Measurements from ENCODE around the gene CATSPERD. TPM values are rescaled to one million over a fixed set of nuclear protein-coding genes. Genes with fewer than 3 reads are reported as not detected.

CATSPERD gene
- total and polyA plus RNA-seq, 9 of the 15 experiments (the other 6 are each of a cell fraction or from before 2014, with no cell fraction given): not detected

DNA sequence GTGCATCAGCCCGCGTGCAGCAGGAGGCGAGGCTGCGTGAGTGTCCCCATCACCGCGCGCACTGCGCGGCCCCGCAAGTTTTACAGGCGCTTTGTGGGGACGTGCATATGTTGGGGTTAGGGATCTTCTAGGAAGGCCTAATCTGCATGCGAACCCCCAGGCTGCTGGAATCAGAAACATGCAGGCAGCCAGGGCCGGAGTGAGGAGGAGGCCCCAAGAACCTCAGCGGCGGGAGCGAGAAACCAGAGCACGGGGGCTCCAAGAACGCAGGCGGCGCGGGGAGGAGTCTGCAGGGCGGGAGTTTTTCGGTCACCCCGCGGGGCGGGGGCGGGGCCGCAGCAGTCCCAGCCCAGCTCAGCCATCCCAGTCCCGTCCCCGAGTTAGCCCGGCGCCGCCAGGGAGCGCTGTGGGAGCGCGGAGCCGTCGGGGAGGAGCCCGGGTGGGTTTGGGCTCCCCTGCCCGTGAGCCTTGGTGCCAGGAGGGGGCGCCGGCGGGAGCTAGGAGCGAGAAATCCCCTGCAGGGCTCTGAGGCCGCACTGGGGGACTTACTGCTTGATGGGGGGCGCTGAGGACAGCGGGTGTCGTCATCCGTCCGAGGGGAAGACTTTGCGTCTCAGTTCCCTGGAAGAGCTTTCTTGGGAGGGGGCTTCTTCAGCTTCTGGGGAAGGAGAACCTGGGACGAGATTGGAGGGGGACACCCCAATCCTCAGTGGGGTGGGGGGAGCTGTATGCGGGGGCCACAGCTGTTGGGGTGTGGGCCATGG lies 83.5 kb downstream of the CATSPERD start (continued):
- TF ChIP-seq, protein P1, sequence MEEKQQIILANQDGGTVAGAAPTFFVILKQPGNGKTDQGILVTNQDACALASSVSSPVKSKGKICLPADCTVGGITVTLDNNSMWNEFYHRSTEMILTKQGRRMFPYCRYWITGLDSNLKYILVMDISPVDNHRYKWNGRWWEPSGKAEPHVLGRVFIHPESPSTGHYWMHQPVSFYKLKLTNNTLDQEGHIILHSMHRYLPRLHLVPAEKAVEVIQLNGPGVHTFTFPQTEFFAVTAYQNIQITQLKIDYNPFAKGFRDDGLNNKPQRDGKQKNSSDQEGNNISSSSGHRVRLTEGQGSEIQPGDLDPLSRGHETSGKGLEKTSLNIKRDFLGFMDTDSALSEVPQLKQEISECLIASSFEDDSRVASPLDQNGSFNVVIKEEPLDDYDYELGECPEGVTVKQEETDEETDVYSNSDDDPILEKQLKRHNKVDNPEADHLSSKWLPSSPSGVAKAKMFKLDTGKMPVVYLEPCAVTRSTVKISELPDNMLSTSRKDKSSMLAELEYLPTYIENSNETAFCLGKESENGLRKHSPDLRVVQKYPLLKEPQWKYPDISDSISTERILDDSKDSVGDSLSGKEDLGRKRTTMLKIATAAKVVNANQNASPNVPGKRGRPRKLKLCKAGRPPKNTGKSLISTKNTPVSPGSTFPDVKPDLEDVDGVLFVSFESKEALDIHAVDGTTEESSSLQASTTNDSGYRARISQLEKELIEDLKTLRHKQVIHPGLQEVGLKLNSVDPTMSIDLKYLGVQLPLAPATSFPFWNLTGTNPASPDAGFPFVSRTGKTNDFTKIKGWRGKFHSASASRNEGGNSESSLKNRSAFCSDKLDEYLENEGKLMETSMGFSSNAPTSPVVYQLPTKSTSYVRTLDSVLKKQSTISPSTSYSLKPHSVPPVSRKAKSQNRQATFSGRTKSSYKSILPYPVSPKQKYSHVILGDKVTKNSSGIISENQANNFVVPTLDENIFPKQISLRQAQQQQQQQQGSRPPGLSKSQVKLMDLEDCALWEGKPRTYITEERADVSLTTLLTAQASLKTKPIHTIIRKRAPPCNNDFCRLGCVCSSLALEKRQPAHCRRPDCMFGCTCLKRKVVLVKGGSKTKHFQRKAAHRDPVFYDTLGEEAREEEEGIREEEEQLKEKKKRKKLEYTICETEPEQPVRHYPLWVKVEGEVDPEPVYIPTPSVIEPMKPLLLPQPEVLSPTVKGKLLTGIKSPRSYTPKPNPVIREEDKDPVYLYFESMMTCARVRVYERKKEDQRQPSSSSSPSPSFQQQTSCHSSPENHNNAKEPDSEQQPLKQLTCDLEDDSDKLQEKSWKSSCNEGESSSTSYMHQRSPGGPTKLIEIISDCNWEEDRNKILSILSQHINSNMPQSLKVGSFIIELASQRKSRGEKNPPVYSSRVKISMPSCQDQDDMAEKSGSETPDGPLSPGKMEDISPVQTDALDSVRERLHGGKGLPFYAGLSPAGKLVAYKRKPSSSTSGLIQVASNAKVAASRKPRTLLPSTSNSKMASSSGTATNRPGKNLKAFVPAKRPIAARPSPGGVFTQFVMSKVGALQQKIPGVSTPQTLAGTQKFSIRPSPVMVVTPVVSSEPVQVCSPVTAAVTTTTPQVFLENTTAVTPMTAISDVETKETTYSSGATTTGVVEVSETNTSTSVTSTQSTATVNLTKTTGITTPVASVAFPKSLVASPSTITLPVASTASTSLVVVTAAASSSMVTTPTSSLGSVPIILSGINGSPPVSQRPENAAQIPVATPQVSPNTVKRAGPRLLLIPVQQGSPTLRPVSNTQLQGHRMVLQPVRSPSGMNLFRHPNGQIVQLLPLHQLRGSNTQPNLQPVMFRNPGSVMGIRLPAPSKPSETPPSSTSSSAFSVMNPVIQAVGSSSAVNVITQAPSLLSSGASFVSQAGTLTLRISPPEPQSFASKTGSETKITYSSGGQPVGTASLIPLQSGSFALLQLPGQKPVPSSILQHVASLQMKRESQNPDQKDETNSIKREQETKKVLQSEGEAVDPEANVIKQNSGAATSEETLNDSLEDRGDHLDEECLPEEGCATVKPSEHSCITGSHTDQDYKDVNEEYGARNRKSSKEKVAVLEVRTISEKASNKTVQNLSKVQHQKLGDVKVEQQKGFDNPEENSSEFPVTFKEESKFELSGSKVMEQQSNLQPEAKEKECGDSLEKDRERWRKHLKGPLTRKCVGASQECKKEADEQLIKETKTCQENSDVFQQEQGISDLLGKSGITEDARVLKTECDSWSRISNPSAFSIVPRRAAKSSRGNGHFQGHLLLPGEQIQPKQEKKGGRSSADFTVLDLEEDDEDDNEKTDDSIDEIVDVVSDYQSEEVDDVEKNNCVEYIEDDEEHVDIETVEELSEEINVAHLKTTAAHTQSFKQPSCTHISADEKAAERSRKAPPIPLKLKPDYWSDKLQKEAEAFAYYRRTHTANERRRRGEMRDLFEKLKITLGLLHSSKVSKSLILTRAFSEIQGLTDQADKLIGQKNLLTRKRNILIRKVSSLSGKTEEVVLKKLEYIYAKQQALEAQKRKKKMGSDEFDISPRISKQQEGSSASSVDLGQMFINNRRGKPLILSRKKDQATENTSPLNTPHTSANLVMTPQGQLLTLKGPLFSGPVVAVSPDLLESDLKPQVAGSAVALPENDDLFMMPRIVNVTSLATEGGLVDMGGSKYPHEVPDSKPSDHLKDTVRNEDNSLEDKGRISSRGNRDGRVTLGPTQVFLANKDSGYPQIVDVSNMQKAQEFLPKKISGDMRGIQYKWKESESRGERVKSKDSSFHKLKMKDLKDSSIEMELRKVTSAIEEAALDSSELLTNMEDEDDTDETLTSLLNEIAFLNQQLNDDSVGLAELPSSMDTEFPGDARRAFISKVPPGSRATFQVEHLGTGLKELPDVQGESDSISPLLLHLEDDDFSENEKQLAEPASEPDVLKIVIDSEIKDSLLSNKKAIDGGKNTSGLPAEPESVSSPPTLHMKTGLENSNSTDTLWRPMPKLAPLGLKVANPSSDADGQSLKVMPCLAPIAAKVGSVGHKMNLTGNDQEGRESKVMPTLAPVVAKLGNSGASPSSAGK (IDR thresholded peaks at IDR 0.05): peak; percentile 99
- TF ChIP-seq SAFB (IDR thresholded peaks at IDR 0.05; ENCODE audit: borderline replicate concordance, low read depth, low read length) (peak; percentile 50; the same call in 1 of the 2 replicates), GATA2 (CRISPR knock-in tag; IDR thresholded peaks at IDR 0.05) (peak; percentile 60; the same call in 1 of the 2 replicates), MAFF (IDR thresholded peaks at IDR 0.05; ENCODE audit: low read length) (no peak), SREBF2 (CRISPR knock-in tag; IDR thresholded peaks at IDR 0.05) (peak; percentile 94), ZNF431 (CRISPR knock-in tag; IDR thresholded peaks at IDR 0.05) (peak; percentile 93), JUND (IDR thresholded peaks at IDR 0.05; ENCODE audit: borderline replicate concordance, low read depth, low read length) (peak; percentile 38; the same call in 1 of the 2 replicates), JUND (tag; IDR thresholded peaks at IDR 0.05; ENCODE audit: borderline replicate concordance, low read depth, low read length) (no peak), ZKSCAN1 (IDR thresholded peaks at IDR 0.05; ENCODE audit: low read depth, low read length) (no peak; the same call in 1 of the 2 replicates), ATF1 (CRISPR knock-in tag; IDR thresholded peaks at IDR 0.05) (no peak), ATF1 (tag; IDR thresholded peaks at IDR 0.05) (peak; percentile 58), STAT5B (CRISPR knock-in tag; IDR thresholded peaks at IDR 0.05) (no peak), ZNF507 (tag; conservative IDR thresholded peaks at IDR 0.05) (no peak), E2F3 (CRISPR knock-in tag; IDR thresholded peaks at IDR 0.05) (peak; percentile 86)
- TF ChIP-seq, protein P2, sequence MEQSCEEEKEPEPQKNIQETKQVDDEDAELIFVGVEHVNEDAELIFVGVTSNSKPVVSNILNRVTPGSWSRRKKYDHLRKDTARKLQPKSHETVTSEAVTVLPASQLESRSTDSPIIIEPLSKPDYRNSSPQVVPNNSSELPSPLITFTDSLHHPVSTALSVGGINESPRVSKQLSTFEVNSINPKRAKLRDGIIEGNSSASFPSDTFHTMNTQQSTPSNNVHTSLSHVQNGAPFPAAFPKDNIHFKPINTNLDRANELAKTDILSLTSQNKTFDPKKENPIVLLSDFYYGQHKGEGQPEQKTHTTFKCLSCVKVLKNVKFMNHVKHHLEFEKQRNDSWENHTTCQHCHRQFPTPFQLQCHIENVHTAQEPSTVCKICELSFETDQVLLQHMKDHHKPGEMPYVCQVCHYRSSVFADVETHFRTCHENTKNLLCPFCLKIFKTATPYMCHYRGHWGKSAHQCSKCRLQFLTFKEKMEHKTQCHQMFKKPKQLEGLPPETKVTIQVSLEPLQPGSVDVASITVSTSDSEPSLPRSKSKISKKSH (CRISPR knock-in tag; IDR thresholded peaks at IDR 0.05): no peak
- TF ChIP-seq, protein P3, sequence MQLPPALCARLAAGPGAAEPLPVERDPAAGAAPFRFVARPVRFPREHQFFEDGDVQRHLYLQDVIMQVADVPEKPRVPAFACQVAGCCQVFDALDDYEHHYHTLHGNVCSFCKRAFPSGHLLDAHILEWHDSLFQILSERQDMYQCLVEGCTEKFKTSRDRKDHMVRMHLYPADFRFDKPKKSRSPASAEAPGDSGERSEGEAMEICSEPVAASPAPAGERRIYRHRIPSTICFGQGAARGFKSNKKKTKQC (CRISPR knock-in tag; IDR thresholded peaks at IDR 0.05): peak; percentile 99

Data from K562 (cell line).